Esophagus squamous epithelium (tissue), 4 donors: Measurements from ENCODE around the gene DNAJC18.

Experiments
- POLR2A ChIP-seq, 4 donors: fragments of 450-650 bp; IDR thresholded peaks; one replicate each; pipeline ENCODE4 v1.6.1; 2017; ENCODE audit warnings: antibody characterized with exemption in 4 of 4, mild to moderate bottlenecking in 4 of 4, moderate library complexity in 3 of 4
- TF ChIP-seq, protein P1 (sequence below), 6 experiments: fragments of 450-650 bp in 4 of 6; fragments of 200-600 bp in 2 of 6; sonication (generic) in 2 of 6; IDR thresholded peaks; one replicate each; pipeline ENCODE4 v1.5.1; 2016 to 2019; ENCODE audit warnings: antibody characterized with exemption in 6 of 6, mild to moderate bottlenecking in 4 of 6, moderate library complexity in 4 of 6

DNA sequence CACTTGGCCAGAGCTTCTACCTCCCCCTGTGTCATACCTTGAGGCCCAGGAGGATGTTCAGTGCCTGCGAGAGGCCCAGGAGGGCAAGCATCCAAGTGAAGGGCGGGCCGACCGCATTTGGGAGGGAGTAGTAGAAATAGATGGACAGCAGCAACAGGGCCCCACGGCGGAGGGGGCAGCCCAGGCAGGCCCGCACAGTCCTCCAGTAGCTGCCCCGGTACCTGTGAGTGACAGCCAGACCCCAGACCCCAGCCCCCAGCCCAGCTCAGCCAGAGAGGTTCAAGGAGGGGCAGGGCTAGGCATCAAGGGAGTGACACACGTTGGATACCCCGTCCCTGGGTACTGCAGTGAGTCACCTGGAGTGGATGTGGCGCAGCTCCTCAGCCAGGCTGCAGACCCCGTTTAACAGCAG is 41.8 kb upstream of the DNAJC18 start:
- TF ChIP-seq POLR2A (IDR thresholded peaks at IDR 0.05): no peak
- TF ChIP-seq, protein P1, sequence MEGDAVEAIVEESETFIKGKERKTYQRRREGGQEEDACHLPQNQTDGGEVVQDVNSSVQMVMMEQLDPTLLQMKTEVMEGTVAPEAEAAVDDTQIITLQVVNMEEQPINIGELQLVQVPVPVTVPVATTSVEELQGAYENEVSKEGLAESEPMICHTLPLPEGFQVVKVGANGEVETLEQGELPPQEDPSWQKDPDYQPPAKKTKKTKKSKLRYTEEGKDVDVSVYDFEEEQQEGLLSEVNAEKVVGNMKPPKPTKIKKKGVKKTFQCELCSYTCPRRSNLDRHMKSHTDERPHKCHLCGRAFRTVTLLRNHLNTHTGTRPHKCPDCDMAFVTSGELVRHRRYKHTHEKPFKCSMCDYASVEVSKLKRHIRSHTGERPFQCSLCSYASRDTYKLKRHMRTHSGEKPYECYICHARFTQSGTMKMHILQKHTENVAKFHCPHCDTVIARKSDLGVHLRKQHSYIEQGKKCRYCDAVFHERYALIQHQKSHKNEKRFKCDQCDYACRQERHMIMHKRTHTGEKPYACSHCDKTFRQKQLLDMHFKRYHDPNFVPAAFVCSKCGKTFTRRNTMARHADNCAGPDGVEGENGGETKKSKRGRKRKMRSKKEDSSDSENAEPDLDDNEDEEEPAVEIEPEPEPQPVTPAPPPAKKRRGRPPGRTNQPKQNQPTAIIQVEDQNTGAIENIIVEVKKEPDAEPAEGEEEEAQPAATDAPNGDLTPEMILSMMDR (IDR thresholded peaks at IDR 0.05): no peak
